Measurements from ENCODE around the gene KPNB1. TPM values are rescaled to one million over a fixed set of nuclear protein-coding genes. Genes with fewer than 3 reads are reported as not detected.

KPNB1 gene
- polyA plus RNA-seq, 1 donor (not counting 4 experiments of a cell fraction or from before 2014, with no cell fraction given), result 220 TPM

GRCh38 chr17:47665655-47666054 is 15.9 kb downstream of the KPNB1 start:
- Histone ChIP-seq H3K4me1 (ENCODE audit: control insufficient read depth, extremely low read depth, insufficient read depth, low read length) (no peaks in the 10 kb centered on the region), H2AFZ (ENCODE audit: control insufficient read depth, low read length) (no peak overlapping the region), H3K27ac (ENCODE audit: control insufficient read depth, insufficient read depth, low read length) (no peak overlapping the region), H3K4me3 (ENCODE audit: control insufficient read depth in 2 of 3, extremely low read depth in 1 of 3, insufficient read depth in 2 of 3, low read depth in 1 of 3, low read length in 3 of 3) (no peak overlapping the region), H3K36me3 (ENCODE audit: control insufficient read depth in 2 of 2, extremely low read depth in 1 of 2, insufficient read depth in 2 of 2, low read length in 2 of 2) (peaks cover 46 to 72% of the 10 kb centered on the region in 2 experiments), H3K9ac (ENCODE audit: control insufficient read depth, extremely low read depth, insufficient read depth, low read length) (no peak overlapping the region), H3K9me3 (ENCODE audit: control insufficient read depth, low read depth, low read length) (no peaks in the 10 kb centered on the region), H4K20me1 (ENCODE audit: control insufficient read depth, extremely low read depth, insufficient read depth, low read length) (peaks cover 8% of the 10 kb centered on the region), H3K27me3 (ENCODE audit: control insufficient read depth, extremely low read depth, insufficient read depth, low read length) (no peaks in the 10 kb centered on the region), H3K79me2 (ENCODE audit: control insufficient read depth, insufficient read depth, low read length) (peaks cover 27% of the 10 kb centered on the region), H3K4me2 (ENCODE audit: control insufficient read depth, extremely low read depth, insufficient read depth, low read depth, low read length) (no peak overlapping the region), H3K9me1 (ENCODE audit: control insufficient read depth, extremely low read depth, insufficient read depth, low read length) (no peaks in the 10 kb centered on the region)
- no peak for FAIRE-seq
- TF ChIP-seq EZH2 (IDR thresholded peaks at IDR 0.05; ENCODE audit: low read length) (no peak), CTCF (optimal IDR thresholded peaks at IDR 0.05 in 1 of 3, IDR thresholded peaks at IDR 0.05 in 1 of 3, conservative IDR thresholded peaks at IDR 0.05 in 1 of 3; ENCODE audit: extremely low read depth in 1 of 3, insufficient read depth in 2 of 3, low read length in 3 of 3) (no peak)
- dilution Hi-C loops (cut with MboI; ENCODE audit: extremely low pct_ligation_motif_present, low sequenced_read_pairs), result no loop called here
- DNase-seq (ENCODE audit: low read depth, low spot score), result no peak

- H3K36me3 ChIP-seq (ENCODE audit: control insufficient read depth in 2 of 2, extremely low read depth in 1 of 2, insufficient read depth in 2 of 2, low read length in 2 of 2), result peaks cover 56 to 81% of the 10 kb centered on the region in 2 experiments
- H3K4me3 ChIP-seq (ENCODE audit: control insufficient read depth in 2 of 3, extremely low read depth in 1 of 3, insufficient read depth in 2 of 3, low read depth in 1 of 3, low read length in 3 of 3), result no peak overlapping the region
- peaks cover 8% of the 10 kb centered on the region for H4K20me1 ChIP-seq (ENCODE audit: control insufficient read depth, extremely low read depth, insufficient read depth, low read length)
- dilution Hi-C loops (cut with MboI; ENCODE audit: extremely low pct_ligation_motif_present, low sequenced_read_pairs), result no loop called here
- no peak overlapping the region for H3K4me2 ChIP-seq (ENCODE audit: control insufficient read depth, extremely low read depth, insufficient read depth, low read depth, low read length)
- FAIRE-seq (no peak), DNase-seq (ENCODE audit: low read depth, low spot score) (no peak)
- no peaks in the 10 kb centered on the region for H3K9me1 ChIP-seq (ENCODE audit: control insufficient read depth, extremely low read depth, insufficient read depth, low read length)
- no peak overlapping the region for H3K27ac ChIP-seq (ENCODE audit: control insufficient read depth, insufficient read depth, low read length)
- H3K9me3 ChIP-seq (ENCODE audit: control insufficient read depth, low read depth, low read length), result no peaks in the 10 kb centered on the region
- H2AFZ ChIP-seq (ENCODE audit: control insufficient read depth, low read length), result no peak overlapping the region
- H3K9ac ChIP-seq (ENCODE audit: control insufficient read depth, extremely low read depth, insufficient read depth, low read length), result no peak overlapping the region
- H3K4me1 ChIP-seq (ENCODE audit: control insufficient read depth, extremely low read depth, insufficient read depth, low read length), result no peaks in the 10 kb centered on the region
- no peaks in the 10 kb centered on the region for H3K27me3 ChIP-seq (ENCODE audit: control insufficient read depth, extremely low read depth, insufficient read depth, low read length)
- TF ChIP-seq EZH2 (IDR thresholded peaks at IDR 0.05; ENCODE audit: low read length), result no peak
- peaks cover 25% of the 10 kb centered on the region for H3K79me2 ChIP-seq (ENCODE audit: control insufficient read depth, insufficient read depth, low read length)
Measured at GRCh38 chr17:47669081-47669480, 19.4 kb downstream of the KPNB1 start.

GRCh38 chr17:47670064-47670463 is 20.3 kb downstream of the KPNB1 start:
- Histone ChIP-seq H3K79me2 (ENCODE audit: control insufficient read depth, insufficient read depth, low read length) (peaks cover 18% of the 10 kb centered on the region), H3K27me3 (ENCODE audit: control insufficient read depth, extremely low read depth, insufficient read depth, low read length) (no peaks in the 10 kb centered on the region), H3K27ac (ENCODE audit: control insufficient read depth, insufficient read depth, low read length) (no peak overlapping the region), H3K9ac (ENCODE audit: control insufficient read depth, extremely low read depth, insufficient read depth, low read length) (no peak overlapping the region), H3K4me2 (ENCODE audit: control insufficient read depth, extremely low read depth, insufficient read depth, low read depth, low read length) (no peak overlapping the region), H3K4me3 (ENCODE audit: control insufficient read depth in 2 of 3, extremely low read depth in 1 of 3, insufficient read depth in 2 of 3, low read depth in 1 of 3, low read length in 3 of 3) (no peak overlapping the region), H3K9me3 (ENCODE audit: control insufficient read depth, low read depth, low read length) (no peaks in the 10 kb centered on the region), H2AFZ (ENCODE audit: control insufficient read depth, low read length) (no peak overlapping the region), H3K9me1 (ENCODE audit: control insufficient read depth, extremely low read depth, insufficient read depth, low read length) (no peaks in the 10 kb centered on the region), H4K20me1 (ENCODE audit: control insufficient read depth, extremely low read depth, insufficient read depth, low read length) (peaks cover 5% of the 10 kb centered on the region), H3K4me1 (ENCODE audit: control insufficient read depth, extremely low read depth, insufficient read depth, low read length) (no peaks in the 10 kb centered on the region), H3K36me3 (ENCODE audit: control insufficient read depth in 2 of 2, extremely low read depth in 1 of 2, insufficient read depth in 2 of 2, low read length in 2 of 2) (peaks cover 57 to 77% of the 10 kb centered on the region in 2 experiments)
- dilution Hi-C loops (cut with MboI; ENCODE audit: extremely low pct_ligation_motif_present, low sequenced_read_pairs), result no loop called here
- FAIRE-seq (no peak), DNase-seq (ENCODE audit: low read depth, low spot score) (no peak)
- TF ChIP-seq CTCF (optimal IDR thresholded peaks at IDR 0.05 in 1 of 3, IDR thresholded peaks at IDR 0.05 in 1 of 3, conservative IDR thresholded peaks at IDR 0.05 in 1 of 3; ENCODE audit: extremely low read depth in 1 of 3, insufficient read depth in 2 of 3, low read length in 3 of 3) (no peak), EZH2 (IDR thresholded peaks at IDR 0.05; ENCODE audit: low read length) (no peak)

Data from keratinocyte (primary cell).